Prostate gland (tissue), 1 donor: ENCODE results near the gene OLFML2B.
"Not testable (repeated sequence)": the region's sequence is repeated elsewhere in the genome, so short reads cannot be mapped to it uniquely, and the experiment has no call there.

Experiments used
- POLR2A ChIP-seq: fragments of 450-650 bp; IDR thresholded peaks from one replicate; pipeline ENCODE4 v1.6.1; 2016; ENCODE audit warnings: antibody characterized with exemption, mild to moderate bottlenecking
- POLR2AphosphoS5 ChIP-seq: sonication (generic); formaldehyde crosslinking; IDR thresholded peaks from one replicate; pipeline ENCODE4 v1.6.1; 2017; ENCODE audit warnings: antibody characterized with exemption

DNA sequence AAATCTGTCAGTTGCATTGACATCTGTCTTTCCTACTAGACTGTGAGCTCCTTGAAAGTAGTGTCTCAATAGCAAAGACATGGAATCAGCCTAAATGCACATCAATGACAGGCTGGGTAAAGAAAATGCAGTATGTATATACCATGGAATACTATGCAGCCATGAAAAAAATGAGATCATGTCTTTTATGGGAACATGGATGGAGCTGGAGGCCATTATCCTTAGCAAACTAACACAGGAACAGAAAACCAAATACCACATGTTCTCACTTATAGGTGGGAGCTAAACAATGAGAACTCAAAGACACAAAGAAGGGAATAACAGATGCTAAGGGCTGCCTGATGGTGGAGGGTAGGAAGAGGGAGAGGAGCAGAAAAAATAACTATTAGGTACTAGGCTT is 5.9 kb downstream of the OLFML2B start:
- TF ChIP-seq POLR2AphosphoS5, POLR2A: not testable (repeated sequence)
